DMS79 (cell line): ENCODE results near the gene CDCA3.

Source experiments
- DNase-seq: peaks from one replicate; lab custom pipeline; 2025; lab: John Stamatoyannopoulos, UW

CDCA3 gene

GRCh38 chr12:6832125-6832524 lies 19.0 kb downstream of the CDCA3 start:
- DNase-seq: no peak

GRCh38 chr12:6831450-6831995 lies 19.6 kb downstream of the CDCA3 start:
- no peak for DNase-seq

- DNase-seq: no peak
These were observed 20.1 kb downstream of the CDCA3 start for GRCh38 chr12:6830999-6831398.

- no peak for DNase-seq
These were observed 20.7 kb downstream of the CDCA3 start for GRCh38 chr12:6830286-6830890.

- DNase-seq: peak; percentile 45
These were observed 21.4 kb downstream of the CDCA3 start for GRCh38 chr12:6829536-6830220.

GRCh38 chr12:6828781-6829535 lies 22.1 kb downstream of the CDCA3 start:
- peak; percentile 45 for DNase-seq

GRCh38 chr12:6827982-6828780 lies 22.9 kb downstream of the CDCA3 start, which contains the start of gene P3H3:
TSS of gene P3H3 (plus strand) at chr12:6828407. CDS start at chr12:6828441, 34 bp downstream.
- peak; percentile 52 for DNase-seq

- DNase-seq: peak; percentile 84
These were observed 23.6 kb downstream of the CDCA3 start for GRCh38 chr12:6827437-6827911.

- no peak for DNase-seq
These were observed 24.2 kb downstream of the CDCA3 start for GRCh38 chr12:6826734-6827436.

GRCh38 chr12:6826125-6826733 lies 24.9 kb downstream of the CDCA3 start:
- DNase-seq: no peak

GRCh38 chr12:6825398-6826124 lies 25.5 kb downstream of the CDCA3 start:
- peak; percentile 8 for DNase-seq

GRCh38 chr12:6824901-6825381 lies 26.1 kb downstream of the CDCA3 start:
- no peak for DNase-seq

- no peak for DNase-seq
These were observed 26.9 kb downstream of the CDCA3 start for GRCh38 chr12:6824085-6824775.

GRCh38 chr12:6823182-6824084 lies 27.7 kb downstream of the CDCA3 start:
- DNase-seq: no peak

- no peak for DNase-seq
These were observed 28.5 kb downstream of the CDCA3 start for GRCh38 chr12:6822426-6823135.

- peak; percentile 72 for DNase-seq
These were observed 29.3 kb downstream of the CDCA3 start, which contains the start of gene GPR162 for GRCh38 chr12:6821591-6822425. TSS of gene GPR162 (plus strand) at chr12:6821821. CDS start at chr12:6823899, 2,078 bp downstream.
